Endothelial cell of umbilical vein (primary cell): Measurements from ENCODE around the gene NF1. TPM values are rescaled to one million over a fixed set of nuclear protein-coding genes. Genes with fewer than 3 reads are reported as not detected.

Source experiments
- BruUV-seq: library from RNA; stranded (reverse); fragments of 400-500 nt; replicated peaks from 2 replicates; lab custom pipeline; 2021; lab: Mats Ljungman, UMichigan
- CTCF ChIA-PET: fragments of 300-600, 350-600 bp; sonication (Branson Sonifier 250); formaldehyde crosslinking; loops from one replicate; lab custom pipeline; 2021; ENCODE audit warnings: antibody characterized with exemption, inconsistent platforms; lab: Charles Lee
- POLR2A ChIA-PET: fragments of 300-600, 350-600 bp; sonication (Branson Sonifier 250); formaldehyde crosslinking; loops from one replicate; lab custom pipeline; 2021; ENCODE audit warnings: antibody characterized with exemption, inconsistent platforms; lab: Charles Lee
- DNase-seq: peaks from one replicate; pipeline ENCODE4 v3.0.0-alpha.2; 2011; ENCODE audit warnings: low read depth, low spot score
- FAIRE-seq: peaks from 2 replicates; lab custom pipeline; 2011; peaks lifted over from hg19 to GRCh38; lab: Jason Lieb, UNC
- H2AFZ ChIP-seq: 2 replicates; pipeline ENCODE4 v1.6.0; 2012; ENCODE audit warnings: low read depth, low read length, control low read depth, inconsistent platforms
- H3K27ac ChIP-seq: 2 replicates; pipeline ENCODE4 v1.5.1; 2011; ENCODE audit warnings: low read depth, mild to moderate bottlenecking, control low read depth, low read length, moderate library complexity; ENCODE audit not compliant: insufficient read depth
- H3K27me3 ChIP-seq, 2 experiments: 2 replicates each; pipeline versions ENCODE4 v1.6.0 to v1.6.1; 2011; ENCODE audit warnings: low read length in 2 of 2, mixed read lengths in 1 of 2; ENCODE audit not compliant: control insufficient read depth in 2 of 2, insufficient read depth in 2 of 2
- H3K36me3 ChIP-seq, 2 experiments: 2 replicates in 1 of 2; 3 replicates in 1 of 2; pipeline ENCODE4 v1.5.1; 2011; ENCODE audit warnings: low read length in 2 of 2, mild to moderate bottlenecking in 1 of 2, moderate library complexity in 1 of 2; ENCODE audit not compliant: control insufficient read depth in 2 of 2, insufficient read depth in 2 of 2; ENCODE audit errors: extremely low read depth in 1 of 2
- H3K4me1 ChIP-seq: 3 replicates; pipeline ENCODE4 v1.5.1; 2011; ENCODE audit warnings: mild to moderate bottlenecking, low read length; ENCODE audit not compliant: control insufficient read depth, insufficient read depth; ENCODE audit errors: extremely low read depth
- H3K4me2 ChIP-seq: 2 replicates; pipeline ENCODE4 v1.6.1; 2011; ENCODE audit warnings: low read length, control low read depth, mixed read lengths; ENCODE audit not compliant: insufficient read depth
- H3K4me3 ChIP-seq, 3 experiments: fragments of 200-600 bp in 1 of 3; sonication (generic), shearing (Covaris generic) in 1 of 3; replicated peaks in 1 of 3; 2 replicates each; pipeline ENCODE4 v1.5.1; 2011 to 2016; ENCODE audit warnings: control low read depth in 3 of 3, low read length in 3 of 3, mild to moderate bottlenecking in 2 of 3, inconsistent platforms in 1 of 3, low read depth in 1 of 3, moderate library complexity in 1 of 3; ENCODE audit not compliant: insufficient read depth in 1 of 3
- H3K79me2 ChIP-seq: 2 replicates; pipeline ENCODE4 v1.6.0; 2012; ENCODE audit warnings: low read length, inconsistent platforms; ENCODE audit not compliant: control insufficient read depth, insufficient read depth
- H3K9ac ChIP-seq: replicated peaks from 2 replicates; pipeline ENCODE3; 2011; ENCODE audit warnings: low read length, control low read depth; ENCODE audit not compliant: insufficient read depth; ENCODE audit errors: extremely low read depth
- H3K9me1 ChIP-seq: replicated peaks from 3 replicates; pipeline ENCODE4 v1.6.0; 2011; ENCODE audit warnings: mild to moderate bottlenecking, low read length; ENCODE audit not compliant: control insufficient read depth, insufficient read depth; ENCODE audit errors: extremely low read depth
- H3K9me3 ChIP-seq: replicated peaks from 2 replicates; pipeline ENCODE4 v1.5.1; 2012; ENCODE audit warnings: low read length, inconsistent platforms; ENCODE audit not compliant: control insufficient read depth, insufficient read depth
- H4K20me1 ChIP-seq: replicated peaks from 2 replicates; pipeline ENCODE3; 2011; ENCODE audit warnings: mild to moderate bottlenecking, low read length; ENCODE audit not compliant: control insufficient read depth, insufficient read depth; ENCODE audit errors: extremely low read depth
- CTCF ChIP-seq, 2 donors: IDR thresholded peaks; 1 replicate in 1 of 2; 2 replicates in 1 of 2; pipeline ENCODE4 v1.5.1; 2011; ENCODE audit warnings: low read length in 2 of 2, mild to moderate bottlenecking in 2 of 2, moderate library complexity in 2 of 2, control low read depth in 1 of 2, inconsistent platforms in 1 of 2, low read depth in 1 of 2; ENCODE audit not compliant: insufficient read depth in 1 of 2; ENCODE audit errors: extremely low read depth in 1 of 2
- EZH2 ChIP-seq: IDR thresholded peaks from 2 replicates; pipeline ENCODE4 v1.6.1; 2012; ENCODE audit warnings: borderline replicate concordance, low read depth, mild to moderate bottlenecking, moderate library complexity, low read length, inconsistent platforms; ENCODE audit not compliant: severe bottlenecking
- FOS ChIP-seq: IDR thresholded peaks from 2 replicates; pipeline ENCODE4 v1.6.1; 2011; ENCODE audit warnings: mild to moderate bottlenecking, low read length, moderate library complexity, borderline replicate concordance; ENCODE audit not compliant: insufficient read depth
- GATA2 ChIP-seq: IDR thresholded peaks from 2 replicates; pipeline ENCODE4 v1.7.0; 2011; ENCODE audit warnings: low read depth, mild to moderate bottlenecking, moderate library complexity, mixed read lengths, low read length; ENCODE audit not compliant: insufficient read length, insufficient read depth
- JUN ChIP-seq: IDR thresholded peaks from 2 replicates; pipeline ENCODE4 v1.6.1; 2011; ENCODE audit warnings: borderline replicate concordance, low read depth; ENCODE audit not compliant: insufficient read length, insufficient read depth
- MAX ChIP-seq: IDR thresholded peaks from 2 replicates; pipeline ENCODE4 v1.6.1; 2011; ENCODE audit not compliant: insufficient read depth, insufficient read length
- MYC ChIP-seq: IDR thresholded peaks from one replicate; pipeline ENCODE4 v1.6.1; 2011; ENCODE audit warnings: mild to moderate bottlenecking, low read depth, low read length
- POLR2A ChIP-seq: IDR thresholded peaks from 2 replicates; pipeline ENCODE4 v1.6.1; 2012; ENCODE audit warnings: low read depth, mild to moderate bottlenecking, control low read depth, low read length
- POLR2AphosphoS5 ChIP-seq: IDR thresholded peaks from 2 replicates; pipeline ENCODE4 v1.6.1; 2012; ENCODE audit warnings: low read depth, mild to moderate bottlenecking, control low read depth, low read length, moderate library complexity; ENCODE audit not compliant: insufficient read depth
- dilution Hi-C: fragments of 300-500 bp; cut with MboI; formaldehyde crosslinking; loops from one replicate; pipeline ENCODE4 v1.15.0; 2019; ENCODE audit warnings: low sequenced_read_pairs; ENCODE audit not compliant: extremely low pct_ligation_motif_present
- intact Hi-C: fragments of 100-400 bp; cut with micrococcal nuclease; formaldehyde crosslinking; loops from one replicate; pipeline ENCODE4 v1.10.0; 2022
- polyA plus RNA-seq, 4 experiments: library from polyadenylated mRNA; depleted of rRNA in 3 of 4; stranded (reverse) in 3 of 4; unstranded in 1 of 4; fragments of >200 nt; gene quantifications; 2 replicates each; pipeline versions ENCODE4 v1.2.1 to v1.2.3, GENCODE V29; 2011 to 2012; ENCODE audit warnings: missing spikeins in 1 of 4
- total RNA-seq: library from RNA; stranded (reverse); gene quantifications from 2 replicates; pipeline ENCODE4 v1.2.3, GENCODE V29; 2021

NF1 gene
- total and polyA plus RNA-seq, 2 donors (not counting 3 experiments of a cell fraction or from before 2014, with no cell fraction given), result 13.7 to 42.4 TPM

- H3K36me3 ChIP-seq, result no peaks in the 10 kb centered on the region
- no peak overlapping the region for H3K4me2 ChIP-seq
- H3K9ac ChIP-seq, result no peak overlapping the region
- DNase-seq (no peak), FAIRE-seq (no peak)
- no peak overlapping the region for H3K4me3 ChIP-seq
- TF ChIP-seq FOS (no peak), JUN (no peak), MYC (no peak), GATA2 (no peak), POLR2A (no peak), MAX (no peak), CTCF (IDR thresholded peaks at IDR 0.05; ENCODE audit: extremely low read depth in 1 of 2, insufficient read depth in 1 of 2, low read depth in 1 of 2, low read length in 2 of 2) (no peak), EZH2 (no peak), POLR2AphosphoS5 (no peak)
- no peaks in the 10 kb centered on the region for H3K9me3 ChIP-seq
- ChIA-PET POLR2A (no interaction called here), CTCF (no interaction called here)
- peaks cover 26% of the 10 kb centered on the region for H3K79me2 ChIP-seq
- no peak overlapping the region for H2AFZ ChIP-seq
- H3K9me1 ChIP-seq, result no peaks in the 10 kb centered on the region
- H3K4me1 ChIP-seq, result no peaks in the 10 kb centered on the region
- no peaks in the 10 kb centered on the region for H3K27me3 ChIP-seq
- no peaks in the 10 kb centered on the region for H4K20me1 ChIP-seq
- no peak overlapping the region for H3K27ac ChIP-seq
- dilution Hi-C loops, result no loop called here
- no TSS peak for BruUV-seq
- intact Hi-C loops, result no loop called here
These were observed 39.8 kb downstream of the NF1 start for GRCh38 chr17:31134576-31134975.
